ENCODE measurements around the gene RAB31.

DNA sequence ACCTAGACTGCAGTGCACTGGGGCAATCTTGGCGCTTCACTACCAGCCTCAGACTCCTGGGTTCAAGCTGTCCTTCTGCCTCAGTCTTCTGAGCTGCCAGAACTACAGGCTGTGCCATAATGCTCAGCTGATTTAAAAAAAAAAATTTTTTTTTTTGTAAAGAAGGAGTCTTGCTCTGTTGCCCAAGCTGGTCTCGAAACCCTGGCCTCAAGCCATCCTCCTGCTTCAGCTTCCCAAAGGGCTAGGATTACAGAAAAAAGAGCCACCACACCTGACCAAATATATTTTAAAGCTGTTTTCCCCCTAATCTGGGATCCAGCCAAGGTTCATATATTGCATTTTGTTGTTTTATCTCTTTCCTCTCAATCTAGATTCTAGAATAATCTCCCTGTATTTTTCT, 82.2 kb downstream of the RAB31 start:
- TF ChIP-seq POLR2AphosphoS5 (IDR thresholded peaks at IDR 0.05; ENCODE audit: low read depth, low read length) (no peak), POLR2A (IDR thresholded peaks at IDR 0.05; ENCODE audit: low read depth, low read length) (no peak)

Data from GM12891 (cell line).